DND-41 (cell line): ENCODE data around the gene AP1M2.

ENCODE experiments used
- ATAC-seq: fragments of 200-7000 bp; cut with Tn5 transposase; 3 replicates; pipeline ENCODE4 v1.9.1; 2021; ENCODE audit warnings: low read depth; ENCODE audit not compliant: insufficient read depth
- DNase-seq: peaks from one replicate; pipeline ENCODE4 v3.0.0-alpha.2; 2020
- H2AFZ ChIP-seq: 2 replicates; pipeline ENCODE4 v1.6.0; 2012; ENCODE audit warnings: low read depth, low read length
- H3K27ac ChIP-seq: 2 replicates; pipeline ENCODE4 v1.5.1; 2012; ENCODE audit warnings: low read length, inconsistent platforms
- H3K27me3 ChIP-seq: fragments of 200-600 bp; sonication (generic); 2 replicates; pipeline ENCODE4 v1.6.0; 2012; ENCODE audit warnings: low read length, mild to moderate bottlenecking, inconsistent platforms; ENCODE audit not compliant: insufficient read depth, poor library complexity
- H3K36me3 ChIP-seq: 2 replicates; pipeline ENCODE4 v1.5.1; 2012; ENCODE audit warnings: low read length, inconsistent platforms; ENCODE audit not compliant: insufficient read depth
- H3K4me1 ChIP-seq: 2 replicates; pipeline ENCODE4 v1.5.1; 2012; ENCODE audit warnings: mild to moderate bottlenecking, low read length; ENCODE audit not compliant: insufficient read depth
- H3K4me2 ChIP-seq: 2 replicates; pipeline ENCODE4 v1.6.0; 2012; ENCODE audit warnings: mild to moderate bottlenecking, moderate library complexity, low read length, inconsistent platforms; ENCODE audit not compliant: insufficient read depth
- H3K4me3 ChIP-seq, 2 experiments: fragments of 200-600 bp in 1 of 2; shearing (Covaris generic) in 1 of 2; 2 replicates each; pipeline ENCODE4 v1.5.1; 2012 to 2016; ENCODE audit warnings: inconsistent platforms in 2 of 2, low read length in 2 of 2, mild to moderate bottlenecking in 2 of 2, low read depth in 1 of 2, moderate library complexity in 1 of 2
- H3K79me2 ChIP-seq: 2 replicates; pipeline ENCODE4 v1.6.0; 2012; ENCODE audit warnings: low read length, inconsistent platforms; ENCODE audit not compliant: insufficient read depth
- H3K9ac ChIP-seq: 2 replicates; pipeline ENCODE4 v1.6.0; 2012; ENCODE audit warnings: low read depth, mild to moderate bottlenecking, inconsistent platforms, low read length, moderate library complexity
- H3K9me3 ChIP-seq: 2 replicates; pipeline ENCODE4 v1.5.1; 2012; ENCODE audit warnings: low read length, moderate library complexity, mild to moderate bottlenecking, inconsistent platforms; ENCODE audit not compliant: insufficient read depth, severe bottlenecking
- H4K20me1 ChIP-seq: 2 replicates; pipeline ENCODE4 v1.6.0; 2012; ENCODE audit warnings: low read length; ENCODE audit not compliant: insufficient read depth
- CTCF ChIP-seq: IDR thresholded peaks from 2 replicates; pipeline ENCODE4 v1.5.1; 2012; ENCODE audit warnings: borderline replicate concordance, low read length, moderate library complexity, mild to moderate bottlenecking; ENCODE audit not compliant: poor library complexity, severe bottlenecking; ENCODE audit errors: extremely low read depth
- EZH2 ChIP-seq: IDR thresholded peaks from 3 replicates; pipeline ENCODE4 v1.6.1; 2012; ENCODE audit warnings: borderline replicate concordance, low read depth, mild to moderate bottlenecking, moderate library complexity, low read length, inconsistent platforms; ENCODE audit not compliant: severe bottlenecking

Gene AP1M2

GRCh38 chr19:10525636-10526035, 61.5 kb downstream of the AP1M2 start:
- Histone ChIP-seq H3K9ac (no peak overlapping the region), H3K79me2 (no peaks in the 10 kb centered on the region), H3K4me2 (no peak overlapping the region), H4K20me1 (no peaks in the 10 kb centered on the region), H2AFZ (no peak overlapping the region), H3K27me3 (no peaks in the 10 kb centered on the region), H3K27ac (no peak overlapping the region), H3K36me3 (no peaks in the 10 kb centered on the region), H3K4me3 (no peak overlapping the region), H3K9me3 (no peaks in the 10 kb centered on the region), H3K4me1 (no peaks in the 10 kb centered on the region)
- DNase-seq (no peak), ATAC-seq (no peak)
- TF ChIP-seq EZH2 = no peak

- H3K79me2 ChIP-seq = no peaks in the 10 kb centered on the region
Measured at GRCh38 chr19:10523135-10523636, 63.9 kb downstream of the AP1M2 start.

More at GRCh38 chr19:10523135-10523636, 63.9 kb downstream of the AP1M2 start:
- Histone ChIP-seq H3K4me3 (no peak overlapping the region), H3K27me3 (no peaks in the 10 kb centered on the region), H3K4me2 (no peak overlapping the region), H3K4me1 (no peaks in the 10 kb centered on the region), H3K9ac (no peak overlapping the region), H3K9me3 (no peaks in the 10 kb centered on the region), H2AFZ (no peak overlapping the region), H4K20me1 (no peaks in the 10 kb centered on the region), H3K36me3 (no peaks in the 10 kb centered on the region), H3K27ac (no peak overlapping the region)
- ATAC-seq = no peak
- no peak for DNase-seq
- TF ChIP-seq EZH2 (no peak), CTCF (no peak)
